Fibroblast of skin of scalp (primary cell): ENCODE results near the gene DIP2B.

ENCODE experiments used
- DNase-seq: peaks from one replicate; pipeline ENCODE4 v3.0.0-alpha.2; 2013

Gene DIP2B

DNA sequence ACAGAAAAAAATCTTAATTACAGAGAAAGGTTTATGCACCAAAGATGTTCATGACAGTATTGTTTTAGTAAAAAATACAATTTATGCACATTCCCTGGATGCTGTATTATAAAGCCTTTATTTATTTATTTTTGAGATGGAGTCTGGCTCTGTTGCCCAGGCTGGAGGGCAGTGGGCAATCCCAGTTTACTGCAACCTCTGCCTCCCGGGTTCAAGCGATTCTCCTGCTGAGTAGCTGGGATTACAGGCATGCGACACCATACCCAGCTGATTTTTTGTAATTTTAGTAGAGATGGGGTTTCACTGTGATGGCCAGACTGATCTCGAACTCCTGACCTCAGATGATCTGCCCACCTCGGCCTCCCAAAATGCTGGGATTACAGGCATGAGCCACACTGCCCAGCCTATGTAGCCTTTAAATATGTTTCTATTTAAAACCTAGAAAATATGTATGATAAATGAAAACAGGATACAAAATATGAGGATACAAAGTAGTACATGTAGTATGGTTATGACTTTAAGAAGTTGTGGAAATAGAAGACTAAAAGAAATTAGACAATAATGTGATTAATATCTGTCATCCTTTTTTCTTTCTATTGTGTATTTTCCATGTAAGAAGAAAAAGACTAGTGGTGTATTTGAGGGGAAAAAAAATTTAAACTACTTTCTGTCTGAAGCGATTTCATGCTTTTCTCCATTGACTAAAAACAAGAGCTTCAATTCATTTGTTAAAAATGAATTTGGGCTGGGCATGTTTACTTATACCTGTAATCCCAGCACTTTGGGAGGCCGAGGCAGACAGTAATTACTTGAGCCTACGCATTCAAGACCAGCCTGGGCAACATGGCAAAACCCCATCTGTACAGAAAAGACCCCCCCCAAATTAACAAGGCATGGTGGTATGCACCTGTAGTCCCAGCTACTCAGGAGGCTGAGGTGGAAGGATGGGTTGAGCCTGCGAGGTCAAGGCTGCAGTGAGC is 272.3 kb downstream of the DIP2B start:
- no peak for DNase-seq

DNA sequence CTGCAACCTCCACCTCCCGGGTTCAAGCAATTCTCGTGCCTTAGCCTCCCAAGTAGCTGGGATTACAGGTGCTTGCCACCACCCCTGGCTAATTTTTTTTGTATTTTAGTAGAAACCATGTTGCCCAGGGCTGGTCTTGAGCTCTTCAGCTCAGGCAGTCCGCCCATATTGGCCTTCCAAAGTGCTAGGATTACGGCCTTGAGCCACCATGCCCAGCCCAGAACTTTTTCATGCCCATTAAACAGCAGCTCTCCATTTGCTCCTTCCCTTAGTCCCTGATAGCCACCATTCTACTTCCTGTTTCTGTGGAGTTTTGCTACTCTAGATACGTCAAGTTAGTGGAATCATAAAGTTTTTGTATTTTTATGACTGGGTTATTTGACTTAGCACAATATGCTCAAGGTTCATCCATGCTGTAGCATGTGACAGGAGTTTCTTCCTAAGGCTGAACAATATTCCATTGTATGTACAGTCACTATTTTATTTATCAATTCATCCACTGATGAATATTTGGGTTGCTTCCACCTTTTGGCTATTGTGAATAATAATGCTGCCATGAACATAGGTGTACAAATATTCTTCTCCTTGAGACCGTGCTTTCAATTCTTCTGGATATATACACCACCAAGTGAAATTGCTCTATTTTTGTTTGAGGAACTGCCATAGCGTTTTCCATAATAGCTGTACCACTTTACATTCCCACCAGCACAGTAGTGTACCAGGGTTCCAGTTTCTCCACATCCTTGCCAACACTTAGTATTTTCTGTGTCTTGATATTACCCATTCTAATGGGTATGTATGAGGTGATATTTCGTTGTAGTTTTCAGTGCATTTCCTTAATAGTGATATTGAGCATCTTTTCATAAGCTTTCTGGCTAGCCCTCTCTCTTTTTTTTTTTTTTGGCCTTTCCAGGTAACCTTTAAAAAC is 274.1 kb downstream of the DIP2B start:
- no peak for DNase-seq

DNA sequence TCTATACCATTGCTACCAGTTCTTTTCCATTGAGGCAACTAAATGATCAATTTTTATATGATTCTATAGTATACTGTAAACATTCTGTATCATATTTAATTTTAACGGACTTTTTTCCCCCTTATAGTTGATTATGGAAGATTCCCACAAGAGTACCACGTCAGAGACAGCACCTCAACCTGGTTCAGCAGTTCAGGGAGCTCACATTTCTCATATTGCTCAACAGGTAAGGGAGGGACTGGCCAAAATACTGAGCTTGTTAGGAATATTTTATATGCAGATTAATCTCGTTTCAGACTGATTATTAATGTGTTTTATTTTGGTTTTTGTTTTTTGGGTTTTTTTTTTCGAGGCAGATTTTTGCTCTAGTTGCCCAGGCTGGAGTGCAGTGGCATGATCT is 275.2 kb downstream of the DIP2B start:
- DNase-seq = no peak

DNA sequence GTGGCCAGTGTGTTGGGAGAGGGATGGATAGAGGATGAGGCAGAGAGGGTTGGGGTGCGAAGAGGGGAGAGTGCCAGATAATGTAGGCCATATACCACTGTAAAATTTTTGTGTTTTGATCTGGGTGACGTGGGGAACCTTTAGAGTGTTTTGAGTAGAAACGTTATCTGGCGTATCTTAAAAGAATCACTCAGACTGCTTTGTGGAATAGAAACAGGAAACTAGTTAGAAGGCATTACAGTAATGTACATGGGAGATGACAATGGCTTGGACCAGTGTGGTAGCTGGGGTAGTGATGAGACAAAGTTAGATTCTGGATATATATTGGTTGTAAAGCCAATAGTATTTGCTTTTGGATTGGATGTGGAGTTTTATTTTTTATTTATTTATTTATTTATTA is 279.7 kb downstream of the DIP2B start:
- no peak for DNase-seq

DNA sequence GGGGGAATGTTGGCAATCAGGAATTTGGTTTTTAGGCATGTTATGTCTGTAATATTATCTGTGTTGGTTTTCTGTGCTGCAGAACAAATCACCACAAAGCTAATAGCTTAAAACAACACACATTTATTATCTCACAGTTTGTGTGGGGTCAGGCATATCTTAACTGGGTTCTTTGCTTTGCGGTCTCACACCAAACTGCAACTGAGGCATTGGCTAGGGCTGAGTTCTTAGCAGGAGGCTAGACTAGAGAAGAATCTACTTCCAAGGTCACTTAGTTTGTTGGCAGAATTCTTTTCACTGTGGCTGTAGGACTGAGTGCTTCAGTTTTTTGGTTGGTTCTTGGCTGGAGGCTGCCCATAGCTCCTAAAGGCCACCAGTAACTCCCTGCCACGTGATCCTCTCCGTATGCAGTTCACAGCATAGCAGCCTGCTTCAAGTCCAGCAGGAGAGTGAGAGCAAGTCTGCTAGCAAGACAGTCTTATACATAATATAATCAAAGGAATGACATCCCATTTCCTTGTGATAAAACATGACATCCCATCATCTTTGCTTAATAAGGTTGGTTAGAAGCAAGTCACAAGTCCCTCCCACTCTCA is 280.7 kb downstream of the DIP2B start:
- DNase-seq = peak; percentile 45

DNA sequence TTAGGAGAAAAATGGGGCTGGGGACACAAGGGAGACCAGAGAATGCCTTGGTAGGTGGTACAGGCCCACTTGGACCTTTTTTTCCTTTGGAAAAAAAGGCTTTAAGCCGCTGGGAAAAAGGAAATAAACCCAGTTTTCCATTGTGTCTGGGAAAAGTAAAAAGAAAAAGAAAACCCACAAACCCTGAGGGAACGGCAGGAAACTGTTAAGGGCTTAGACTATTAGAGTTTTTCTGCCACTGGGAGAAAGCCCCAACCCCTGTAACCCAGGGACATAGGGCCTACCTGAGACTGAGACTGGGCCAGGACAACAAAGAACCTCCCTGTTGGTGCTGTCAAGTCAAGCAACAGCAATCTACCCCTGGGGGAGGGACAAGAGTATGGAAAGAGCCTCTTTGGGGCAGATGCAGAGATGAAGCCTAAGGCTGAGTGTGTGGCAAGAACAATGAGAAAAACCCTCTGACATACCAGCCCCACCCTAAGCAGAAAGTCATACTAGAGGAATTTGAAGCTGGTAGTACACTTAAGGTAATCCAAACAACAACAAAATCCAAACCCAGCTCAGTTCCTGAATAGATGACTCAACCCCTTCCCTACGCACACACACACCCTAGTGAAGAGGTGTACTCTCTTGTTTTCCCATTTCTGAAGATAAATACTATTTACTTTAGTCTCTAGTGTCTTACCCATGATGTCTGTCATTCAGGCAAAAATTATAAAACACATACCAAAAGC is 281.9 kb downstream of the DIP2B start:
- DNase-seq = peak; percentile 82

DNA sequence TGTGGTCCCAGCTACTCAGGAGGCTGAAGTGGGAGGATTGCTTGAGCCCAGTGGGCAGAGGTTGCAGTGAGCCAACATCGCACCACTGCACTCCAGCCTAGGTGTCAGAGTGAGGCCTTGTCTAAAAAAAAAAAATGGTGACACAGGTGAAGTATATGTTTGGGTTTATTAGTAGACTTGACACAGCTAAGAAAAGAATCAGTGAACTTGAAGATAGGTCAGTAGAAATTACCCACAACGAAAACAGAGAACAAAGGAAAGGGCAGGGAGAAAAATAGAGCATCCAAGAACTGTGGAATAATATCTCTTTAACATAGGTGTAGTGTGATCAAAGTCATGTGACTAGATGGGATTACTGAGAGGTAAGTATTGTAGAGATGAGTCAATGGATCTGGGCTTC is 282.8 kb downstream of the DIP2B start:
- no peak for DNase-seq

DNA sequence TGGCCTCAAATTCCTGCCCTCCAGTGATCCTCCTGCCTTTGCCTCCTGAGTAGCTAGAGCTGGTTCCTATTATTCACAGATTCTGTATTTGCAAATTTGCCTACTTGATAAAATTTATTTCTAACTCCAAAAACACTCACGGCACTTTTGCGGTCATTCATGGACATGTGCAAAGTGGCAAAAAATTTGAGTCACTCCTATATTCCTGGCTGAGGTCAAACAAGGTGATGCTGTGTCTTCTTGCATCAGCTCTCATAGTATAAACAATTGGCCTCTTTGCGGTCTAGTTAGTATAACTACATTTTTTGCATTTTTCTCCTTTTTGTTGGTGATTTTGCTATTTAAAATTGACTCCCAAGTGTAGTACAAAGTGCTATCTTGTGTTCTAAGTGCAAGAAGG is 283.8 kb downstream of the DIP2B start:
- DNase-seq = peak; percentile 42

DNA sequence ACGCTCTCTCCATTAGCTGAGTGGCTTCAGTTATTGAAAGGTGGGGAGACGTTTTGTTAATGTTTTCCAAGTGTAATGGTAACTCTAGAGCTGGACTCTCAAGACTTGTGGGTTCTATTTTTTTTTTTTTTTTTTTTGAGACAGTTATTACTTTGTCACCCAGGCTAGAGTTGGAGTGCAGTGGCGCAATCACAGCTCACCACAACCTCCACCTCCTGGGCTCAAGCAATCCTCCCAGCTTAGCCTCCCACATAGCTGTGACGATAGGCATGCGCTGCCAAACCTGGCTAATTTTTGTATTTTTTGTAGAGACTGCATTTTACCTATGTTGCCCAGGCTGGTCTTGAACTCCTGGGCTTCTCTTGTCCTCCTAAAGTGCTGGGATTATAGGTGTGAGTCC is 285.3 kb downstream of the DIP2B start:
- no peak for DNase-seq
